ENCODE results near the gene NKPD1. TPM values are rescaled to one million over a fixed set of nuclear protein-coding genes. Genes with fewer than 3 reads are reported as not detected.
"Not testable (repeated sequence)": the region's sequence is repeated elsewhere in the genome, so short reads cannot be mapped to it uniquely, and the experiment has no call there.

NKPD1 gene
- total RNA-seq, 1 donor from 2014 or later = 0.10 TPM

DNA sequence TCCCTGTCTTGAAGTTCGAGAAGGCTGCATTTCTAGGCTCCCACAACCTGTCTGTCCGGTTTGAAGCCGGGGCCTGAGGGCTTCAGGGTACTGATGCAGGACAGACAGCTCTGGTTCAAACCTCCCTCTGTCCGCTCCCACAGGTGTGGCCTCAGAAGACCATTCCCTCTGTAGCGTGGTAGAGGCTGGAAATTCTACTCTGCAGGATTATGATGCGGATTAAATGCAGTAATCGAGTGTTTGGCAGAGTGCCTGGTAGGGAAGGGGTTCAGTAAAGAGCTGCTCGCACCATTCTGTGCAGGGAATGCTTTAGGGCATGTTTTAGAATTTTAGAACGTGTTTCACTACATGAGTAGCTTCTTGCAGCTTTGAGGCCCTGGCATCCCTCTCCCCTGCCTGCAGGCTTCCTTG is 37.3 kb downstream of the NKPD1 start:
- H3K27me3 Mint-ChIP-seq (ENCODE audit: low read depth) = no peaks in the 10 kb centered on the region
- no peaks in the 10 kb centered on the region for H3K9me3 Mint-ChIP-seq (ENCODE audit: low read depth)
- DNase-seq (ENCODE audit: low spot score) = no peak
- no peaks in the 10 kb centered on the region for H3K36me3 Mint-ChIP-seq (ENCODE audit: low read depth)
- TF ChIP-seq, protein P1, sequence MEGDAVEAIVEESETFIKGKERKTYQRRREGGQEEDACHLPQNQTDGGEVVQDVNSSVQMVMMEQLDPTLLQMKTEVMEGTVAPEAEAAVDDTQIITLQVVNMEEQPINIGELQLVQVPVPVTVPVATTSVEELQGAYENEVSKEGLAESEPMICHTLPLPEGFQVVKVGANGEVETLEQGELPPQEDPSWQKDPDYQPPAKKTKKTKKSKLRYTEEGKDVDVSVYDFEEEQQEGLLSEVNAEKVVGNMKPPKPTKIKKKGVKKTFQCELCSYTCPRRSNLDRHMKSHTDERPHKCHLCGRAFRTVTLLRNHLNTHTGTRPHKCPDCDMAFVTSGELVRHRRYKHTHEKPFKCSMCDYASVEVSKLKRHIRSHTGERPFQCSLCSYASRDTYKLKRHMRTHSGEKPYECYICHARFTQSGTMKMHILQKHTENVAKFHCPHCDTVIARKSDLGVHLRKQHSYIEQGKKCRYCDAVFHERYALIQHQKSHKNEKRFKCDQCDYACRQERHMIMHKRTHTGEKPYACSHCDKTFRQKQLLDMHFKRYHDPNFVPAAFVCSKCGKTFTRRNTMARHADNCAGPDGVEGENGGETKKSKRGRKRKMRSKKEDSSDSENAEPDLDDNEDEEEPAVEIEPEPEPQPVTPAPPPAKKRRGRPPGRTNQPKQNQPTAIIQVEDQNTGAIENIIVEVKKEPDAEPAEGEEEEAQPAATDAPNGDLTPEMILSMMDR (IDR thresholded peaks at IDR 0.05) = no peak
- H3K4me1 Mint-ChIP-seq (ENCODE audit: low read depth) = peaks cover 7% of the 10 kb centered on the region
- no peak overlapping the region for H3K27ac Mint-ChIP-seq (ENCODE audit: unreplicated experiment)
- no peak overlapping the region for H3K4me3 Mint-ChIP-seq (ENCODE audit: unreplicated experiment)

DNA sequence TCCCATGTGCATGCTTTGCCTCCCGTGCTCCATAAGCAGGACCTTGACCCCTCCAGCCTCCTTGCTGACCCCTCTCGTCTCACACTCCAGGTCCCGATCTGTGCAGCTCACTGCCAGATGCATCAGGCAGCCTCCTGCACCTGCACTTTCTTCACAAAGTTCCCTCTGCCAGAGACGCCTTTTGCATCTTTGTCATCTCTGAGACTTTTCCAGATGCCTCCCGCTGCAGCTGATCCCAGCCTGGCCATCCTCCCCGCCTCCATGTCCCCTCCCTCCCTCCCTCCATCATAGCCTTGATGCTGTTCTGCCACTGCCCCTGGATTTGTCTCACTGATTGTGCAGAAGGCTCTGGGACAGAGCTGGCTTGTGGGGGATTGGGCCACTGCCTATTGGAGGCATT is 38.0 kb downstream of the NKPD1 start:
- TF ChIP-seq, protein P1 (IDR thresholded peaks at IDR 0.05) = no peak
- Mint-ChIP-seq H3K4me1 (ENCODE audit: low read depth) (peaks cover 7% of the 10 kb centered on the region), H3K9me3 (ENCODE audit: low read depth) (no peaks in the 10 kb centered on the region), H3K27ac (ENCODE audit: unreplicated experiment) (no peak overlapping the region), H3K4me3 (ENCODE audit: unreplicated experiment) (no peak overlapping the region), H3K36me3 (ENCODE audit: low read depth) (no peaks in the 10 kb centered on the region), H3K27me3 (ENCODE audit: low read depth) (no peaks in the 10 kb centered on the region)
- no peak for DNase-seq (ENCODE audit: low spot score)

DNA sequence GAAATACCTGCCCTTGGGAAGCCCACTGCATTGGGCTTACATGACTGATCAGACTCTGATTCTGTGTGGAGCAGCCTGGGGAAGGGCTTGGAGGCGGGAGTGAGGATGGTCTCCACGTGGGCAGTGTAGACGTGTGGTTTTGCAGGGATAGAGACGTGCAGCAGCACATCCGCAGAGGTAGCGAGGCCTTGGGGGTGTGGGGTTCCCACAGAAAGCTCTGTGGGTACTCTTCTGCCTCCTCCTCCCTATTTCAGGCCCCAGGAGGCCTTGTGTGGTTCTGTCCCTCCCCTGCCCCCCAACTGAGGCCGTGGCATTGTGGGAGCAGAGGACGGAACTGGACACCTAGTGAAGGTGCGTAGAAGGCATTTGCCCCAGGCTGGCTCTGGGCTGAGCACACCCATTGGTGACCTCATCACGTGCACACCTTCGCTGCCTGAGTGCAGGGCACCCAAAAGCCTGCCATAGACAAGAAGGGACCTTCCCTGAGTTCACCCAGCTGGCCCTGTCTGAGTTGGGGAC is 38.9 kb downstream of the NKPD1 start:
- no peak for DNase-seq (ENCODE audit: low spot score)
- no peaks in the 10 kb centered on the region for H3K27me3 Mint-ChIP-seq (ENCODE audit: low read depth)
- TF ChIP-seq, protein P1 (IDR thresholded peaks at IDR 0.05) = no peak
- H3K27ac Mint-ChIP-seq (ENCODE audit: unreplicated experiment) = no peak overlapping the region
- H3K4me3 Mint-ChIP-seq (ENCODE audit: unreplicated experiment) = no peak overlapping the region
- peaks cover 11% of the 10 kb centered on the region for H3K4me1 Mint-ChIP-seq (ENCODE audit: low read depth)
- no peaks in the 10 kb centered on the region for H3K36me3 Mint-ChIP-seq (ENCODE audit: low read depth)
- H3K9me3 Mint-ChIP-seq (ENCODE audit: low read depth) = no peaks in the 10 kb centered on the region

DNA sequence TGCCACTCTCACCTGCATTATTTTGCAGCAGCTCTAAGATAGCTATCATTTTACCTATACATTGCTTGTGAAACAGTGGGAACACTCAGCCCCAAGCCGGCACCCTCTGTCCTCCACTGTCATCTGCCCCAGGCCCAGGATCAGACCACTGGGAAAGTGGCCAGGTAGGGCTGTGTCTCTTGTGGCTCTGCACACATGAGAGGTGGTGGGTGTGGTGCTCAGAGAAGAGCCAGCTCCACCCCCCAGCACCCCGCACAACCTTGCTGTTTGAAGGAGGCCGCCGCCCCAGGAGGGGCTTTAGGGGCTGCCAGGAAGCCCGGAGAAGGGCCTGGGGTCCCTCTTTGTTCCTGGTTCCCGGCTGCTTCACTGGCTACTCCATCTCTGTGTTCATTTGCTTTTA is 41.2 kb downstream of the NKPD1 start:
- no peak for DNase-seq (ENCODE audit: low spot score)
- Mint-ChIP-seq H3K4me3 (ENCODE audit: unreplicated experiment) (no peak overlapping the region), H3K27me3 (ENCODE audit: low read depth) (no peaks in the 10 kb centered on the region), H3K4me1 (ENCODE audit: low read depth) (peaks cover 14% of the 10 kb centered on the region), H3K27ac (ENCODE audit: unreplicated experiment) (no peak overlapping the region), H3K36me3 (ENCODE audit: low read depth) (no peaks in the 10 kb centered on the region), H3K9me3 (ENCODE audit: low read depth) (no peaks in the 10 kb centered on the region)
- TF ChIP-seq, protein P1 (IDR thresholded peaks at IDR 0.05) = no peak

DNA sequence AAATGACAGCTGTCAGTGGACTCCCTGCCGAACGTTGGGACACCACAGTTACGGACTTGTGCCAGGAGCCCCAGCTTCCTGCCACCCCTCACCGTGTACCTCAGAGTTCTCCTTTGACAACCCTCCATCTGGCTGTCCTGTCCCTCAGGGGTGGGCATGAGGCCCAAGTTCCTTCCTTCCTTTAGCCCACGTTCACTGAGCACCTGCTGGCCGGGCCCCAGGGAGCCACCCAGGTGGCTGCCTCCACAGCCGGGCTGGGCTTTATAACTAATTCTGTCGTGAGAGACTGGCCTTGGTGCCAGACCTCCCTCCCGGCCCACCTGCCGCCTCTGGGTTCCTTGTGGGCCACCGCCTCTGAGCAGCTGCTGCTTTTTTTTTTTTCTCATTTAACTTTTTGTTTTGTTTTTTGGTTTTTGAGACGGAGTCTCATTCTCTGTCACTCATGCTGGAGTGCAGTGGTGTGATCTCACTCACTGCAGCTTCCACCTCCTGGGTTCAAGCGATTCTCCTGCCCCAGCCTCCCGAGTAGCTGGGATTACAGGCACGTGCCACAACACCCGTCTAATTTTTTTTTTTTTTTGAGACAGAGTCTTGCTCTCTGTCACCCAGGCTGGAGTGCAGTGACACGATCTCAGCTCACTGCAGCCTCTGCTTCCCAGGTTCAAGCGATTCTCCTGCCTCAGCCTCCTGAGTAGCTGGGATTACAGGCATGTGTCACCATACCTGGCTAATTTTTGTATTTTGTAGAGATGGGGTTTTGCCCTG is 42.0 kb downstream of the NKPD1 start:
- H3K36me3 Mint-ChIP-seq (ENCODE audit: low read depth); H3K4me3 Mint-ChIP-seq (ENCODE audit: unreplicated experiment); H3K27me3 Mint-ChIP-seq (ENCODE audit: low read depth); DNase-seq (ENCODE audit: low spot score); H3K9me3 Mint-ChIP-seq (ENCODE audit: low read depth); H3K27ac Mint-ChIP-seq (ENCODE audit: unreplicated experiment): not testable (repeated sequence)
- H3K4me1 Mint-ChIP-seq (ENCODE audit: low read depth) = peaks cover 11% of the 10 kb centered on the region

DNA sequence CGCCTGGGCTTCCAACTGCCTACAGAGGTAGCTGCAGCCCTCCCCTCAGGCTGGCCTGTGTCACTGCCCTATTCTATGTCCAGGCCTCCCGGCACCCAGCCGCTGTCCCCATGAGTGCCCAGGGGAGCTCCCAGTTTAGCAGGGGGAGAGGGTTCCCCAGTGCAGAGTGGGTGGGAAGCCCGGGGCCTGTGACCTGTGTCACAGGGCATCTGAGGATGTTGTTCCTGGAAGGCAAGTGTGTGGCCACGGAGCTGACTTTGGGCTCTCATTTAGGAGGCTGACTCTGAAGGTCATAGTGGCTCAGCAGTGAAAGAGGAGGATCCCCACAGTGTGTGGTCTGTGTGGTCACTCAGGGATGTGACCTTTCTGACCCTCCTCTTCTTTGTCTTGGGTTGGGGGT is 42.7 kb downstream of the NKPD1 start:
- DNase-seq (ENCODE audit: low spot score) = no peak
- H3K4me1 Mint-ChIP-seq (ENCODE audit: low read depth) = peaks cover 11% of the 10 kb centered on the region
- H3K27me3 Mint-ChIP-seq (ENCODE audit: low read depth) = no peaks in the 10 kb centered on the region
- H3K9me3 Mint-ChIP-seq (ENCODE audit: low read depth) = no peaks in the 10 kb centered on the region
- TF ChIP-seq, protein P1 (IDR thresholded peaks at IDR 0.05) = no peak
- no peak overlapping the region for H3K27ac Mint-ChIP-seq (ENCODE audit: unreplicated experiment)
- no peak overlapping the region for H3K4me3 Mint-ChIP-seq (ENCODE audit: unreplicated experiment)
- H3K36me3 Mint-ChIP-seq (ENCODE audit: low read depth) = no peaks in the 10 kb centered on the region
